Gastroesophageal sphincter (tissue), 3 donors: ENCODE data around the gene OSBPL1A.

Experiments
- CTCF ChIP-seq, 4 experiments: fragments of 200-600 bp in 2 of 4; fragments of 450-650 bp in 2 of 4; sonication (generic) in 1 of 4; IDR thresholded peaks; one replicate each; pipeline ENCODE4 v1.5.1; 2017 to 2019; ENCODE audit warnings: antibody characterized with exemption in 4 of 4, mild to moderate bottlenecking in 2 of 4, moderate library complexity in 2 of 4
- EP300 ChIP-seq: sonication (generic); formaldehyde crosslinking; IDR thresholded peaks from one replicate; pipeline ENCODE4 v1.6.1; 2017; ENCODE audit warnings: antibody characterized with exemption, mild to moderate bottlenecking
- POLR2AphosphoS5 ChIP-seq: sonication (generic); formaldehyde crosslinking; IDR thresholded peaks from one replicate; pipeline ENCODE4 v1.6.1; 2017; ENCODE audit warnings: antibody characterized with exemption

GRCh38 chr18:24369426-24369825 is 28.2 kb downstream of the OSBPL1A start:
- TF ChIP-seq EP300 (no peak), POLR2AphosphoS5 (no peak), CTCF (IDR thresholded peaks at IDR 0.05) (no peak)
